DND-41 (cell line): ENCODE measurements around the gene M6PR.

Experiments used
- EZH2 ChIP-seq: IDR thresholded peaks from 3 replicates; pipeline ENCODE4 v1.6.1; 2012; ENCODE audit warnings: borderline replicate concordance, low read depth, mild to moderate bottlenecking, moderate library complexity, low read length, inconsistent platforms; ENCODE audit not compliant: severe bottlenecking
- TF ChIP-seq, protein P1 (sequence below): IDR thresholded peaks from 2 replicates; pipeline ENCODE4 v1.5.1; 2012; ENCODE audit warnings: borderline replicate concordance, low read length, moderate library complexity, mild to moderate bottlenecking; ENCODE audit not compliant: poor library complexity, severe bottlenecking; ENCODE audit errors: extremely low read depth

DNA sequence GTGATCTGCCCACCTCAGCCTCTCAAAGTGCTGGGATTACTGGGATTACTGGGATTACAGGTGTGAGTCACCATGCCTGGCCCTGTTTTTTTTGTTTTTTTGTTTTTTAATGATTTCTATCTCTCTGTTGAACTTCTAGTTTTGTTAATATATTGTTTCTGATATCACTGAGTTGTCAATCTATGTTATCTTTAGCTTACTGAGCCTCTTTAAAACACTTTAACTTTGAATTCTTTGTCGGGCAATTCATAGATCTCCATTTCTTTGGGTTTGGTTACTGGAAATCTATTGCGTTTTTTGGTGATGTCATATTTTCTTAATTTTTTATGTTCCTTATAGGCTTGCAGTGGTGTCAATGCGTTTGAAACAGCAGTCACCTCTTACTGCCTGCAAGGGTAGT lies 30.7 kb upstream of the M6PR start:
- TF ChIP-seq, protein P1, sequence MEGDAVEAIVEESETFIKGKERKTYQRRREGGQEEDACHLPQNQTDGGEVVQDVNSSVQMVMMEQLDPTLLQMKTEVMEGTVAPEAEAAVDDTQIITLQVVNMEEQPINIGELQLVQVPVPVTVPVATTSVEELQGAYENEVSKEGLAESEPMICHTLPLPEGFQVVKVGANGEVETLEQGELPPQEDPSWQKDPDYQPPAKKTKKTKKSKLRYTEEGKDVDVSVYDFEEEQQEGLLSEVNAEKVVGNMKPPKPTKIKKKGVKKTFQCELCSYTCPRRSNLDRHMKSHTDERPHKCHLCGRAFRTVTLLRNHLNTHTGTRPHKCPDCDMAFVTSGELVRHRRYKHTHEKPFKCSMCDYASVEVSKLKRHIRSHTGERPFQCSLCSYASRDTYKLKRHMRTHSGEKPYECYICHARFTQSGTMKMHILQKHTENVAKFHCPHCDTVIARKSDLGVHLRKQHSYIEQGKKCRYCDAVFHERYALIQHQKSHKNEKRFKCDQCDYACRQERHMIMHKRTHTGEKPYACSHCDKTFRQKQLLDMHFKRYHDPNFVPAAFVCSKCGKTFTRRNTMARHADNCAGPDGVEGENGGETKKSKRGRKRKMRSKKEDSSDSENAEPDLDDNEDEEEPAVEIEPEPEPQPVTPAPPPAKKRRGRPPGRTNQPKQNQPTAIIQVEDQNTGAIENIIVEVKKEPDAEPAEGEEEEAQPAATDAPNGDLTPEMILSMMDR: no peak
- TF ChIP-seq EZH2: no peak
